HG03442 (cell line): ENCODE measurements around the gene SLC66A2.
A peak's percentile ranks its signal among the peaks of the same experiment; 100 is the strongest.
"Not testable (repeated sequence)": the region's sequence is repeated elsewhere in the genome, so short reads cannot be mapped to it uniquely, and the experiment has no call there.

ENCODE experiments used
- ATAC-seq: cut with Tn5 transposase; IDR thresholded peaks from one replicate; pipeline ENCODE4 v1.9.1; 2021; ENCODE audit warnings: mild to moderate bottlenecking, moderate library complexity; ENCODE audit not compliant: unreplicated experiment

Gene SLC66A2

GRCh38 chr18:79951545-79952455 is at the start of gene SLC66A2:
Gene SLC66A2 (minus strand): TSS chr18:79951653. CDS start chr18:79950926, 727 bp downstream.
- peak; percentile 64 for ATAC-seq

- no peak for ATAC-seq
Observed at GRCh38 chr18:80000877-80001276, 49.4 kb upstream of the SLC66A2 start.

- not testable (repeated sequence) for ATAC-seq
Observed at GRCh38 chr18:79999701-80000100, 48.2 kb upstream of the SLC66A2 start.

GRCh38 chr18:79991494-79991893 is 40.0 kb upstream of the SLC66A2 start:
- no peak for ATAC-seq

GRCh38 chr18:79989195-79989497 is 37.7 kb upstream of the SLC66A2 start:
- no peak for ATAC-seq

- peak; percentile 93 for ATAC-seq
Observed at GRCh38 chr18:79988451-79989194, 37.2 kb upstream of the SLC66A2 start, which contains the start of gene TXNL4A. Gene TXNL4A (minus strand): TSS chr18:79988563. CDS start chr18:79988392, 171 bp downstream.

- ATAC-seq: peak; percentile 51
Observed at GRCh38 chr18:79988071-79988450, 36.6 kb upstream of the SLC66A2 start.

GRCh38 chr18:79987566-79987965 is 36.1 kb upstream of the SLC66A2 start:
- ATAC-seq: no peak

GRCh38 chr18:79986726-79987125 is 35.3 kb upstream of the SLC66A2 start:
- ATAC-seq: no peak

- ATAC-seq: no peak
Observed at GRCh38 chr18:79985172-79985571, 33.7 kb upstream of the SLC66A2 start.

GRCh38 chr18:79983793-79984192 is 32.3 kb upstream of the SLC66A2 start:
- ATAC-seq: no peak

GRCh38 chr18:79983253-79983652 is 31.8 kb upstream of the SLC66A2 start:
- no peak for ATAC-seq

GRCh38 chr18:79982736-79983135 is 31.3 kb upstream of the SLC66A2 start:
- no peak for ATAC-seq

GRCh38 chr18:79980585-79980984 is 29.1 kb upstream of the SLC66A2 start:
- ATAC-seq: no peak

GRCh38 chr18:79979843-79980242 is 28.4 kb upstream of the SLC66A2 start:
- no peak for ATAC-seq

- ATAC-seq: no peak
Observed at GRCh38 chr18:79975985-79976680, 24.7 kb upstream of the SLC66A2 start.

GRCh38 chr18:79975043-79975442 is 23.6 kb upstream of the SLC66A2 start:
- ATAC-seq: no peak

- no peak for ATAC-seq
Observed at GRCh38 chr18:79974025-79974654, 22.7 kb upstream of the SLC66A2 start.

- no peak for ATAC-seq
Observed at GRCh38 chr18:79973517-79973916, 22.1 kb upstream of the SLC66A2 start.

- no peak for ATAC-seq
Observed at GRCh38 chr18:79972720-79973119, 21.3 kb upstream of the SLC66A2 start.

GRCh38 chr18:79971986-79972385 is 20.5 kb upstream of the SLC66A2 start:
- ATAC-seq: no peak
